NT2/D1 (cell line): ENCODE measurements around the gene PRODH.

Experiments used
- SUZ12 ChIP-seq: IDR thresholded peaks from 2 replicates; pipeline ENCODE4 v1.6.1; 2011; ENCODE audit not compliant: insufficient read length, insufficient read depth; ENCODE audit errors: extremely low read depth
- YY1 ChIP-seq: IDR thresholded peaks from 2 replicates; pipeline ENCODE4 v1.6.1; 2011; ENCODE audit not compliant: insufficient read length, insufficient read depth
- ZNF274 ChIP-seq: IDR thresholded peaks from 2 replicates; pipeline ENCODE4 v1.6.1; 2011; ENCODE audit warnings: mild to moderate bottlenecking, low read depth, low read length

DNA sequence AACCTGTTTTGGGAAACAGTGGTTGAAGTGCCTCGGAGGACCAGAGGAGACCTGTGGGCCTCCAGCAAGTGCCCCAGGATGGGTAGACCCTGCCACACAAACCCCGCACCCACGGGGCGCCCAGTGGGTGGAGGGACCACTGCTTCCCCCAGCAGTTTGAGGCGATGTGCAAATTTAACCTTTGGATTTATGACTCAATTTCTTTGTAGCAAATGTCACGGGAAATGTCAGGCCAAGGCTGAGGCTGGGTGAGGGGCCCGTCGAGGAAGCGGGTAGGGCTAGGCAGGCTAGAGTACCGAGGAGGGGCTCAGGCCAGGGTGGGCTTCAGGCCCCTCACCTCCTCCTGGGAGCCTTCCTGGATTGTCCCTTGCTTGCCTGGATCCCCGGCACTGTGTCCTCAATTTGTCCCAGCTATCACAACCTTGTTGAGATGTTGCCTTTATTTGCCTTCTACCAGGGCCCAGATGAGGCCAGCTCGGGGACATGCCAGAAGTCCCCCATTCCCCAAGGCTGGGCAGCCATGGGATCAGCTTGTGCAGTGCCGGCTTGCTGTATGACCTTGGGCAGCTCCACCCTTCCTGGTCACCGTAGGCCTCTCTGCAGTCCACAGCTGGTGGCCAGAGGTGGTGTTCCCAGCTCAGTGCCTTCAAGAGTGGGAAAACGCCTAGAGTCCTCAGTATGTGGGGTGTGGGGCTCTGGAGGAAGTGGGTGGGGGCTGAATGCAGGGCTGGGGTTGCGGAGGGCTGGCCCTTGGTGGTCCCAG lies 39.5 kb upstream of the PRODH start:
- TF ChIP-seq YY1 (no peak), ZNF274 (no peak), SUZ12 (no peak)
